B cell (primary cell): ENCODE results near the gene TAS2R43. TPM values are rescaled to one million over a fixed set of nuclear protein-coding genes. Genes with fewer than 3 reads are reported as not detected.

Experiments used
- ATAC-seq: fragments of 200-7000 bp; cut with Tn5 transposase; one replicate; pipeline ENCODE4 v1.10.0; 2021; ENCODE audit warnings: low read depth, mild to moderate bottlenecking, moderate number of reproducible peaks, moderate library complexity
- CTCF ChIA-PET: fragments of 350-600 bp; sonication (Branson Sonifier 250); formaldehyde crosslinking; loops from one replicate; lab custom pipeline; 2021; ENCODE audit warnings: antibody characterized with exemption, inconsistent platforms; lab: Charles Lee
- POLR2A ChIA-PET: fragments of 350-600 bp; sonication (Branson Sonifier 250); formaldehyde crosslinking; loops from one replicate; lab custom pipeline; 2021; ENCODE audit warnings: antibody characterized with exemption; lab: Charles Lee
- DNase-seq: peaks from one replicate; pipeline ENCODE4 v3.0.0; 2013
- H2AFZ ChIP-seq: 2 replicates; pipeline ENCODE4 v1.6.1; 2012; ENCODE audit warnings: mild to moderate bottlenecking, low read depth, low read length; ENCODE audit not compliant: insufficient read depth, poor library complexity, severe bottlenecking
- H3K27ac ChIP-seq, 2 donors: 1 replicate in 1 of 2; 2 replicates in 1 of 2; pipeline ENCODE4 v1.5.1; 2012 to 2013; ENCODE audit warnings: low read length in 2 of 2, mild to moderate bottlenecking in 2 of 2, moderate library complexity in 1 of 2
- H3K27me3 ChIP-seq, 4 experiments: fragments of 200-600 bp in 1 of 4; sonication (generic) in 1 of 4; replicated peaks in 1 of 4; 1 replicate in 2 of 4; 2 replicates in 2 of 4; pipeline versions ENCODE4 v1.6.1 to v1.7.0; 2013 to 2016; ENCODE audit warnings: low read length in 3 of 4, mild to moderate bottlenecking in 2 of 4, mixed read lengths in 1 of 4, moderate library complexity in 1 of 4; ENCODE audit not compliant: insufficient read depth in 4 of 4, control insufficient read depth in 3 of 4; ENCODE audit errors: control extremely low read depth in 1 of 4
- H3K36me3 ChIP-seq, 2 experiments: replicated peaks in 1 of 2; 1 replicate in 1 of 2; 2 replicates in 1 of 2; pipeline versions ENCODE4 v1.6.1 to v1.7.1; 2013; ENCODE audit warnings: low read length in 1 of 2; ENCODE audit not compliant: insufficient read depth in 2 of 2, control insufficient read depth in 1 of 2; ENCODE audit errors: control extremely low read depth in 1 of 2, extremely low read depth in 1 of 2
- H3K4me1 ChIP-seq, 2 donors: fragments of 200-600 bp in 1 of 2; sonication (generic) in 1 of 2; 1 replicate in 1 of 2; 2 replicates in 1 of 2; pipeline versions ENCODE4 v1.5.1 to v1.6.1; 2013 to 2017; ENCODE audit warnings: low read length in 2 of 2; ENCODE audit not compliant: control insufficient read depth in 2 of 2, insufficient read depth in 2 of 2
- H3K4me2 ChIP-seq: replicated peaks from 2 replicates; pipeline ENCODE3; 2012; ENCODE audit warnings: mild to moderate bottlenecking, low read depth, low read length; ENCODE audit not compliant: poor library complexity, severe bottlenecking
- H3K4me3 ChIP-seq, 5 experiments: fragments of 200-600 bp in 1 of 5; sonication (generic) in 1 of 5; 1 replicate in 3 of 5; 2 replicates in 2 of 5; pipeline versions ENCODE4 v1.5.1 to v1.7.0; 2011 to 2016; ENCODE audit warnings: low read length in 4 of 5, mild to moderate bottlenecking in 4 of 5, low read depth in 2 of 5, control low read depth in 1 of 5, moderate library complexity in 1 of 5; ENCODE audit not compliant: insufficient read depth in 1 of 5; ENCODE audit errors: control extremely low read depth in 1 of 5, extremely low read depth in 1 of 5
- H3K79me2 ChIP-seq: fragments of 200-600 bp; sonication (generic); one replicate; pipeline ENCODE4 v1.6.0; 2016; ENCODE audit warnings: low read length; ENCODE audit not compliant: control insufficient read depth, insufficient read depth
- H3K9ac ChIP-seq: fragments of 200-600 bp; sonication (generic); 2 replicates; pipeline ENCODE4 v1.6.1; 2017; ENCODE audit warnings: mild to moderate bottlenecking, low read length, moderate library complexity
- H3K9me3 ChIP-seq, 3 donors: one replicate each; pipeline versions ENCODE4 v1.6.1 to v1.7.1; 2013; ENCODE audit warnings: low read length in 2 of 3; ENCODE audit not compliant: control insufficient read depth in 2 of 3, insufficient read depth in 1 of 3; ENCODE audit errors: control extremely low read depth in 1 of 3
- H4K20me1 ChIP-seq: 2 replicates; pipeline ENCODE4 v1.6.0; 2012; ENCODE audit warnings: mild to moderate bottlenecking, low read length; ENCODE audit not compliant: insufficient read depth, control insufficient read depth, poor library complexity, severe bottlenecking
- H3K27ac Mint-ChIP-seq: one replicate; pipeline ENCODE4 v1.8.0; 2021; ENCODE audit warnings: mixed read lengths
- H3K27me3 Mint-ChIP-seq: one replicate; pipeline ENCODE4 v1.8.0; 2021; ENCODE audit warnings: mixed read lengths
- H3K4me1 Mint-ChIP-seq: one replicate; pipeline ENCODE4 v1.8.0; 2021; ENCODE audit warnings: mixed read lengths
- H3K4me3 Mint-ChIP-seq: one replicate; pipeline ENCODE4 v1.8.0; 2021; ENCODE audit warnings: mixed read lengths
- H3K9me3 Mint-ChIP-seq: one replicate; pipeline ENCODE4 v1.8.0; 2022; ENCODE audit warnings: mixed read lengths; ENCODE audit not compliant: insufficient read depth
- CTCF ChIP-seq: fragments of 200-600 bp; IDR thresholded peaks from one replicate; pipeline ENCODE4 v1.8.0; 2022; ENCODE audit warnings: antibody characterized with exemption, mild to moderate bottlenecking
- EZH2 ChIP-seq: IDR thresholded peaks from 2 replicates; pipeline ENCODE4 v1.6.1; 2012; ENCODE audit warnings: borderline replicate concordance, low read depth, mild to moderate bottlenecking, moderate library complexity, low read length; ENCODE audit not compliant: insufficient read depth, poor library complexity, severe bottlenecking
- WGBS: methylation state at CpG from one replicate; pipeline ENCODE4 v1.1.5; 2013; ENCODE audit warnings: missing lambda C conversion rate; ENCODE audit not compliant: insufficient coverage; 5-methylcytosine and 5-hydroxymethylcytosine counted together
- intact Hi-C: fragments of 100-400 bp; cut with micrococcal nuclease; formaldehyde crosslinking; loops from one replicate; pipeline ENCODE4 v1.10.0; 2022
- polyA plus RNA-seq: library from polyadenylated mRNA; depleted of rRNA; stranded (reverse); fragments of >200 nt; gene quantifications from 2 replicates; pipeline ENCODE4 v1.2.3, GENCODE V29; 2012
- total RNA-seq, 2 donors: library from RNA; stranded (reverse); fragments of 120-200 nt in 1 of 2; gene quantifications; 1 replicate in 1 of 2; 2 replicates in 1 of 2; pipeline versions ENCODE4 v1.2.3 to v1.2.4, GENCODE V29; 2013 to 2022

The TAS2R43 gene
- total and polyA plus RNA-seq, 2 donors (not counting 1 experiment from before 2014, with no cell fraction given) = 5.0 TPM; not detected in 1

GRCh38 chr12:11081987-11082386, 10.1 kb downstream of the TAS2R43 start:
- H3K4me2 ChIP-seq = no peak overlapping the region
- ATAC-seq (no peak), DNase-seq (no peak)
- Mint-ChIP-seq H3K27ac (no peak overlapping the region), H3K27me3 (no peaks in the 10 kb centered on the region), H3K9me3 (peaks cover 6% of the 10 kb centered on the region), H3K4me1 (peaks cover 7% of the 10 kb centered on the region), H3K4me3 (no peak overlapping the region)
- H4K20me1 ChIP-seq = no peaks in the 10 kb centered on the region
- no peak for TF ChIP-seq CTCF
- TF ChIP-seq EZH2 = no peak
- no peaks in the 10 kb centered on the region for H3K36me3 ChIP-seq
- no peaks in the 10 kb centered on the region for H3K27me3 ChIP-seq
- intact Hi-C loops = no loop called here
- WGBS = no CpG with 5 or more reads among the region's 2 CpGs
- ChIA-PET POLR2A (no interaction called here), CTCF (no interaction called here)
- peaks cover 4% of the 10 kb centered on the region in 2 donors for H3K4me1 ChIP-seq
- H3K79me2 ChIP-seq = peaks cover 11% of the 10 kb centered on the region
- no peak overlapping the region for H3K4me3 ChIP-seq
- H2AFZ ChIP-seq = no peak overlapping the region
- no peak overlapping the region for H3K9ac ChIP-seq
- H3K27ac ChIP-seq = no peak overlapping the region
- H3K9me3 ChIP-seq = peaks cover 0 to 4% (median 0%) of the 10 kb centered on the region in 3 donors

GRCh38 chr12:11078246-11078645, 13.9 kb downstream of the TAS2R43 start:
- intact Hi-C loops = no loop called here
- H3K79me2 ChIP-seq = peaks cover 16% of the 10 kb centered on the region
- ChIA-PET CTCF (interaction anchor here (1.7 kb wide), 1 partner anchor 9 kb away, joined by 3 read pairs; no protein-coding TSS in a partner anchor), POLR2A (no interaction called here)
- Mint-ChIP-seq H3K27ac (no peak overlapping the region), H3K4me3 (no peak overlapping the region), H3K27me3 (no peaks in the 10 kb centered on the region), H3K4me1 (peaks cover 5% of the 10 kb centered on the region), H3K9me3 (peaks cover 6% of the 10 kb centered on the region)
- no peak for TF ChIP-seq CTCF
- no peak for TF ChIP-seq EZH2
- no peak overlapping the region for H3K4me3 ChIP-seq
- no peak for ATAC-seq
- H3K9me3 ChIP-seq = peaks cover 0 to 4% (median 0%) of the 10 kb centered on the region in 3 donors
- WGBS = no CpG with 5 or more reads among the region's 1 CpG
- no peak overlapping the region for H2AFZ ChIP-seq
- H3K9ac ChIP-seq = no peak overlapping the region
- DNase-seq = no peak
- peaks cover 5% of the 10 kb centered on the region for H4K20me1 ChIP-seq
- no peak overlapping the region for H3K27ac ChIP-seq
- H3K27me3 ChIP-seq = no peaks in the 10 kb centered on the region
- H3K4me1 ChIP-seq = no peaks in the 10 kb centered on the region
- no peak overlapping the region for H3K4me2 ChIP-seq
- H3K36me3 ChIP-seq = no peaks in the 10 kb centered on the region
